Measurements from ENCODE around the gene SIGLEC1. TPM values are rescaled to one million over a fixed set of nuclear protein-coding genes. Genes with fewer than 3 reads are reported as not detected.
A peak's percentile ranks its signal among the peaks of the same experiment; 100 is the strongest.

Gene SIGLEC1
- total RNA-seq, 1 donor from 2014 or later: 6.4 TPM

DNA sequence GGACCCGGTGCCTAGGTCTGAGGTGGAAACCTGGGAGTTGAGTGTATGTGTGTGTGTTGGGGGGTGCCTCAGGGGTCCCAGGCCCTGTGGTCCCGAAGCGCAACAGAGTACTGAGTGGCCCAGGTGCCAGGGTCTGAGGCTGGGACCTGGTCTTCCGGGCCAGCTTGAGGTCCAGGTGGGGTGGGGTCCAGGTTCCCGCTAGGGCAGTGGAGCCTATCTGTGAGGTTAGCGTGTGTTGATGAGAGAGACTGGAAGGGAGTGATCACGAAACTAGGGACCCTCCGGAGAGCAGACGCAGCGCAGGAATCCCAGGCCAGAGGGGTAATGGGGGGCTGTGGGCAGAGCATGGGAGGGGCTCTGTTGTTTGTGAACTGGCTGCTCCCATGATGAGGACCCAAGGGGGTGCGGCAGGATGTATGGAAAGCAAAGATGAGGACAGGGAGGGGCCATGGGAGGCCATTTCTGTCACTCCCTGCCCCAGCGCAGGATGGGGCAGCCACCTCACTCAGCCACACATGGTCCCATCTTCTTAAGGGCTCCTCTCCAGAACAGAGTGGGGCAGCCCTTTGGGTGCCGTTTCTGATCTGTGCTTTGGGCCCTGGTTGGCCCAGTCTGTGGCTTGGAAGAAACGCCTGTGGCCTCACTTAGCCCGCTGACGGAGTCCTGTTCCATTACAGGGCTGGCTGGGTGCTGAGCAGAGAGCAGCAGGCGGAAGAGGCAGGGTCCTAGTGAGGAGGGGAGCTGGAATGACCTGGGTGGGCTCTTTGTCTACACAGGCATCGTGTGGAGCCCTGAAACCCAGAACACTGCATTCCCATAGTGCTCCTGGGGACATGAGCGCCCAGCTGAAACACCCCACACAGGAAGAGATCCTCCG is 21.0 kb upstream of the SIGLEC1 start:
- H3K36me3 ChIP-seq: peaks cover 3% of the 10 kb centered on the region
- intact Hi-C loops (cut with micrococcal nuclease): no loop called here
- DNase-seq: no peak

GRCh38 chr20:3732327-3733118 is 20.1 kb upstream of the SIGLEC1 start, which contains the start of gene HSPA12B:
HSPA12B (plus strand) TSS chr20:3732685; CDS start chr20:3738675, 5,990 bp downstream.
- peaks cover 93% of the 10 kb centered on the region for H3K4me1 ChIP-seq
- peak within 1 kb of the TSS; percentile 95 for H3K27ac ChIP-seq (replicated peaks)
- no peaks in the 10 kb centered on the region for H3K9me3 ChIP-seq (replicated peaks)
- peaks cover 3% of the 10 kb centered on the region for H3K36me3 ChIP-seq
- intact Hi-C loops (cut with micrococcal nuclease): no loop called here
- peak within 1 kb of the TSS; percentile 78 for H3K4me3 ChIP-seq
- no peak for DNase-seq
- TF ChIP-seq, protein P1, sequence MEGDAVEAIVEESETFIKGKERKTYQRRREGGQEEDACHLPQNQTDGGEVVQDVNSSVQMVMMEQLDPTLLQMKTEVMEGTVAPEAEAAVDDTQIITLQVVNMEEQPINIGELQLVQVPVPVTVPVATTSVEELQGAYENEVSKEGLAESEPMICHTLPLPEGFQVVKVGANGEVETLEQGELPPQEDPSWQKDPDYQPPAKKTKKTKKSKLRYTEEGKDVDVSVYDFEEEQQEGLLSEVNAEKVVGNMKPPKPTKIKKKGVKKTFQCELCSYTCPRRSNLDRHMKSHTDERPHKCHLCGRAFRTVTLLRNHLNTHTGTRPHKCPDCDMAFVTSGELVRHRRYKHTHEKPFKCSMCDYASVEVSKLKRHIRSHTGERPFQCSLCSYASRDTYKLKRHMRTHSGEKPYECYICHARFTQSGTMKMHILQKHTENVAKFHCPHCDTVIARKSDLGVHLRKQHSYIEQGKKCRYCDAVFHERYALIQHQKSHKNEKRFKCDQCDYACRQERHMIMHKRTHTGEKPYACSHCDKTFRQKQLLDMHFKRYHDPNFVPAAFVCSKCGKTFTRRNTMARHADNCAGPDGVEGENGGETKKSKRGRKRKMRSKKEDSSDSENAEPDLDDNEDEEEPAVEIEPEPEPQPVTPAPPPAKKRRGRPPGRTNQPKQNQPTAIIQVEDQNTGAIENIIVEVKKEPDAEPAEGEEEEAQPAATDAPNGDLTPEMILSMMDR (IDR thresholded peaks at IDR 0.05; ENCODE audit: borderline replicate concordance): no peak
- H3K27me3 ChIP-seq (ENCODE audit: low read depth): peaks cover 41% of the 10 kb centered on the region

More for the DNA sequence above, 21.0 kb upstream of the SIGLEC1 start:
- H3K27me3 ChIP-seq (ENCODE audit: low read depth): peaks cover 33% of the 10 kb centered on the region
- TF ChIP-seq, protein P1 (IDR thresholded peaks at IDR 0.05; ENCODE audit: borderline replicate concordance): no peak
- H3K9me3 ChIP-seq (replicated peaks): no peaks in the 10 kb centered on the region
- H3K27ac ChIP-seq (replicated peaks): peak overlapping the region; percentile 95
- H3K4me3 ChIP-seq: peak overlapping the region; percentile 78
- H3K4me1 ChIP-seq: peaks cover 93% of the 10 kb centered on the region

GRCh38 chr20:3731944-3732326 is 19.5 kb upstream of the SIGLEC1 start:
- Histone ChIP-seq H3K4me3 (peak overlapping the region; percentile 78), H3K27ac (replicated peaks) (peak overlapping the region; percentile 95), H3K9me3 (replicated peaks) (no peaks in the 10 kb centered on the region), H3K27me3 (ENCODE audit: low read depth) (peaks cover 47% of the 10 kb centered on the region), H3K36me3 (peaks cover 3% of the 10 kb centered on the region), H3K4me1 (peaks cover 93% of the 10 kb centered on the region)
- intact Hi-C loops (cut with micrococcal nuclease): no loop called here
- TF ChIP-seq, protein P1 (IDR thresholded peaks at IDR 0.05; ENCODE audit: borderline replicate concordance): no peak
- no peak for DNase-seq

- intact Hi-C loops (cut with micrococcal nuclease): no loop called here
- H3K36me3 ChIP-seq: no peaks in the 10 kb centered on the region
- TF ChIP-seq, protein P1 (IDR thresholded peaks at IDR 0.05; ENCODE audit: borderline replicate concordance): no peak
- peaks cover 55% of the 10 kb centered on the region for H3K27me3 ChIP-seq (ENCODE audit: low read depth)
- H3K9me3 ChIP-seq (replicated peaks): no peaks in the 10 kb centered on the region
- H3K4me1 ChIP-seq: peaks cover 87% of the 10 kb centered on the region
- DNase-seq: no peak
- peak overlapping the region; percentile 95 for H3K27ac ChIP-seq (replicated peaks)
- no peak overlapping the region for H3K4me3 ChIP-seq
Observed at GRCh38 chr20:3730803-3731672, 18.6 kb upstream of the SIGLEC1 start.

Data from left ventricle myocardium inferior (tissue), 1 donor.